ENCODE results near the gene OVCH2.
"Not testable (repeated sequence)": the region's sequence is repeated elsewhere in the genome, so short reads cannot be mapped to it uniquely, and the experiment has no call there.

Gene OVCH2

GRCh38 chr11:7670641-7671040 lies 35.6 kb downstream of the OVCH2 start:
- H3K27ac ChIP-seq: no peak overlapping the region

GRCh38 chr11:7668911-7669310 lies 37.4 kb downstream of the OVCH2 start:
- no peak for TF ChIP-seq CTCF (IDR thresholded peaks at IDR 0.05)
- TF ChIP-seq ZFX (IDR thresholded peaks at IDR 0.05; ENCODE audit: borderline replicate concordance): no peak
- no peak overlapping the region for H3K27ac ChIP-seq

More at GRCh38 chr11:7670641-7671040, 35.6 kb downstream of the OVCH2 start:
- TF ChIP-seq CTCF (IDR thresholded peaks at IDR 0.05) (no peak), ZFX (IDR thresholded peaks at IDR 0.05; ENCODE audit: borderline replicate concordance) (no peak)

GRCh38 chr11:7668464-7668863 lies 37.8 kb downstream of the OVCH2 start:
- TF ChIP-seq ZFX (IDR thresholded peaks at IDR 0.05; ENCODE audit: borderline replicate concordance): no peak
- TF ChIP-seq CTCF (IDR thresholded peaks at IDR 0.05): no peak
- no peak overlapping the region for H3K27ac ChIP-seq

- TF ChIP-seq ZFX (IDR thresholded peaks at IDR 0.05; ENCODE audit: borderline replicate concordance) (no peak), CTCF (IDR thresholded peaks at IDR 0.05) (no peak)
These were observed 38.8 kb downstream of the OVCH2 start for GRCh38 chr11:7667460-7667859.

GRCh38 chr11:7666292-7666866 lies 39.9 kb downstream of the OVCH2 start:
- no peak overlapping the region for H3K27ac ChIP-seq
- TF ChIP-seq ZFX (IDR thresholded peaks at IDR 0.05; ENCODE audit: borderline replicate concordance): no peak
- no peak for TF ChIP-seq CTCF (IDR thresholded peaks at IDR 0.05)

More at GRCh38 chr11:7667460-7667859, 38.8 kb downstream of the OVCH2 start:
- H3K27ac ChIP-seq: no peak overlapping the region

- H3K27ac ChIP-seq: no peak overlapping the region
- TF ChIP-seq CTCF (IDR thresholded peaks at IDR 0.05): peak; percentile 89
- TF ChIP-seq ZFX (IDR thresholded peaks at IDR 0.05; ENCODE audit: borderline replicate concordance): no peak
These were observed 40.6 kb downstream of the OVCH2 start for GRCh38 chr11:7665473-7666291.

- no peak for TF ChIP-seq CTCF (IDR thresholded peaks at IDR 0.05)
- no peak for TF ChIP-seq ZFX (IDR thresholded peaks at IDR 0.05; ENCODE audit: borderline replicate concordance)
These were observed 41.4 kb downstream of the OVCH2 start for GRCh38 chr11:7664867-7665266.

GRCh38 chr11:7663531-7663930 lies 42.7 kb downstream of the OVCH2 start:
- H3K27ac ChIP-seq: not testable (repeated sequence)

More at GRCh38 chr11:7664867-7665266, 41.4 kb downstream of the OVCH2 start:
- no peak overlapping the region for H3K27ac ChIP-seq

All from 22Rv1 (cell line).